ENCODE data around the gene RTN4.

DNA sequence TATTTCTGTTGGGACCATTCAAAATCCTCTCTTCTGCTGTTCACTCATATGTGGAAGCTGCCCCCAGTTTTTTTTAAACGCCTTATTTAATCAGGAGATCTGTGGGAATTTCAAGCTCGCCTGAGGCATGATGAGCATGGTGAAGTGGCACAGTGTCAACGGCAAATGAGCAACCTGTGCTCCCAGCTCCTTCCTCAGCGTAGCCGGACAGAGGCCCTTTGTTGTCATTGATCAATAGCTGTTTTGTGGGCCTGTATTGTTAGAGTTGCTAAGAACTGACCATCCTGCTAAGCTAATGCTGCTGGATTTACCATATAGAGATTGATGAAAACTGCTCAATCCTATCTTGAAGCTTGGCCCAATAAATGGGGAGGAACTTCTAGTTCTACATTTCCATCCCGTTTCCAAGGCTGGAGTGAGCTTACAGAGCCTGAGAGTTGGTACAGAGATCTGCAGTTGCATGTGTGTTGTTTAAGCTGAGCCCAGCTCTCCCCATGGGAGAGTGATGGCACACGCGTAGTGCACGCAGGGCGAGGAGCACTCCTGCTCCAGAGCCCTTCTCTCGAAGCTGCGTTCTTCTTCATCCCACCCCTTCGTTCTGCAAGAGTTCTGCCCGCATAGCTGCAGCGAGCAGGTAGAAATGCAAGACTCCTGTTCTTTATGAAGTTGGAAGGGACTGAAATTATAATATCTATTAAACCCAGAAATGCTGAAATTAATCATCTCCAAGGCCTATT lies 108.8 kb downstream of the RTN4 start:
- TF ChIP-seq POLR2A (IDR thresholded peaks at IDR 0.05): no peak
- TF ChIP-seq, protein P1, sequence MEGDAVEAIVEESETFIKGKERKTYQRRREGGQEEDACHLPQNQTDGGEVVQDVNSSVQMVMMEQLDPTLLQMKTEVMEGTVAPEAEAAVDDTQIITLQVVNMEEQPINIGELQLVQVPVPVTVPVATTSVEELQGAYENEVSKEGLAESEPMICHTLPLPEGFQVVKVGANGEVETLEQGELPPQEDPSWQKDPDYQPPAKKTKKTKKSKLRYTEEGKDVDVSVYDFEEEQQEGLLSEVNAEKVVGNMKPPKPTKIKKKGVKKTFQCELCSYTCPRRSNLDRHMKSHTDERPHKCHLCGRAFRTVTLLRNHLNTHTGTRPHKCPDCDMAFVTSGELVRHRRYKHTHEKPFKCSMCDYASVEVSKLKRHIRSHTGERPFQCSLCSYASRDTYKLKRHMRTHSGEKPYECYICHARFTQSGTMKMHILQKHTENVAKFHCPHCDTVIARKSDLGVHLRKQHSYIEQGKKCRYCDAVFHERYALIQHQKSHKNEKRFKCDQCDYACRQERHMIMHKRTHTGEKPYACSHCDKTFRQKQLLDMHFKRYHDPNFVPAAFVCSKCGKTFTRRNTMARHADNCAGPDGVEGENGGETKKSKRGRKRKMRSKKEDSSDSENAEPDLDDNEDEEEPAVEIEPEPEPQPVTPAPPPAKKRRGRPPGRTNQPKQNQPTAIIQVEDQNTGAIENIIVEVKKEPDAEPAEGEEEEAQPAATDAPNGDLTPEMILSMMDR (IDR thresholded peaks at IDR 0.05 in 8 of 11, conservative IDR thresholded peaks at IDR 0.05 in 3 of 11): no peak
- TF ChIP-seq POLR2AphosphoS5 (IDR thresholded peaks at IDR 0.05): no peak

Data from spleen (tissue), 7 donors.